SH-SY5Y (cell line): ENCODE results near the gene PDE3B.

ENCODE experiments used
- GATA2 ChIP-seq: IDR thresholded peaks from 2 replicates; pipeline ENCODE4 v1.6.1; 2011; ENCODE audit warnings: mild to moderate bottlenecking, low read depth, low read length
- GATA3 ChIP-seq: IDR thresholded peaks from 2 replicates; pipeline ENCODE4 v1.6.1; 2011; ENCODE audit warnings: low read depth, mild to moderate bottlenecking, low read length, moderate library complexity

DNA sequence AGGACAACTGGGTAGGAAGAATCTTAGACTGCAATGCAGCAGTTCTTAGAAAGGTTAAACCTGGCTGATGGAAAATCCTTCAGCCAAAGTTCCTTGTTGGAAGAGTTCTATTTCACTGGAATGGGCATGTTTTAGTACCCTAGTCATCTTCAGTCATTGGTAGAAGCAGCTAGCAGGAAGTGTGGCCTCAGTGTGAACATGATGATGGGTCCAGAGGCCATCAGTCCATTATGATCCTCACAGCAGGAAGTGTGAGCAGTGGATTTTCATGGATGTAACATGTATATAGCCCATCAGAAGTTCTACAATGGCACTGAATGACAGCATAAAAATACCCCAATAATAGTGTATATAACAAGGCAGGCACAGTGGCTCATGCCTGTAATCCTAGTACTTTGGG, 35.9 kb upstream of the PDE3B start:
- TF ChIP-seq GATA2 (no peak), GATA3 (no peak)
